Upper lobe of left lung (tissue), 6 donors: ENCODE results near the gene FILIP1L. TPM values are rescaled to one million over a fixed set of nuclear protein-coding genes. Genes with fewer than 3 reads are reported as not detected.

Experiments
- ATAC-seq, 2 donors: fragments of 200-7000 bp; cut with Tn5 transposase; one replicate each; pipeline ENCODE4 v1.9.1; 2022; ENCODE audit warnings: mild to moderate bottlenecking in 2 of 2, moderate library complexity in 2 of 2; ENCODE audit not compliant: low FRiP score in 2 of 2
- DNase-seq, 2 donors: peaks; one replicate each; pipeline ENCODE4 v3.0.0-alpha.2; 2019 to 2020
- H3K27ac ChIP-seq, 4 donors: fragments of 200-600 bp; sonication (generic); one replicate each; pipeline ENCODE4 v1.5.1; 2016 to 2019
- H3K27me3 ChIP-seq, 4 donors: fragments of 200-600 bp; sonication (generic); one replicate each; pipeline ENCODE4 v1.5.1; 2017 to 2019
- H3K36me3 ChIP-seq, 4 donors: fragments of 200-600 bp; sonication (generic); one replicate each; pipeline ENCODE4 v1.5.1; 2016 to 2019
- H3K4me1 ChIP-seq, 4 donors: fragments of 200-600 bp; sonication (generic); one replicate each; pipeline ENCODE4 v1.5.1; 2018 to 2019
- H3K4me3 ChIP-seq, 4 donors: fragments of 200-600 bp; sonication (generic); one replicate each; pipeline ENCODE4 v1.5.1; 2017 to 2019; ENCODE audit warnings: mild to moderate bottlenecking in 2 of 4, moderate library complexity in 1 of 4
- H3K9me3 ChIP-seq, 4 donors: fragments of 200-600 bp; sonication (generic); one replicate each; pipeline ENCODE4 v1.5.1; 2018 to 2019
- CTCF ChIP-seq, 6 experiments: fragments of 450-650 bp in 4 of 6; fragments of 200-600 bp in 2 of 6; sonication (generic) in 2 of 6; IDR thresholded peaks; one replicate each; pipeline ENCODE4 v1.5.1; 2016 to 2019; ENCODE audit warnings: antibody characterized with exemption in 6 of 6
- EP300 ChIP-seq, 4 donors: sonication (generic); formaldehyde crosslinking; IDR thresholded peaks; one replicate each; pipeline ENCODE4 v1.5.1; 2017; ENCODE audit warnings: antibody characterized with exemption in 4 of 4, control low read depth in 2 of 4
- POLR2A ChIP-seq, 4 donors: fragments of 450-650 bp; IDR thresholded peaks; one replicate each; pipeline ENCODE4 v1.5.1; 2016 to 2017; ENCODE audit warnings: antibody characterized with exemption in 4 of 4, mild to moderate bottlenecking in 2 of 4
- POLR2AphosphoS5 ChIP-seq, 2 donors: sonication (generic); formaldehyde crosslinking; IDR thresholded peaks; one replicate each; pipeline ENCODE4 v1.5.1; 2017; ENCODE audit warnings: antibody characterized with exemption in 2 of 2
- WGBS, 2 donors: methylation state at CpG; one replicate each; pipeline ENCODE4 v1.1.5; 2017 to 2018; 5-methylcytosine and 5-hydroxymethylcytosine counted together
- total RNA-seq, 6 donors: library from RNA; depleted of rRNA in 4 of 6; stranded (reverse); fragments of >200 nt in 4 of 6; gene quantifications; one replicate each; pipeline versions ENCODE4 v1.1.0 to v1.2.1, GENCODE V29; 2016 to 2021
- donor health status: DM: no; HTN: no; CAD: no; lungs with moderate emphysema.
- donor health status: DM: no; HTN: yes; CAD: no; lungs with severe emphysema.

FILIP1L gene
- total RNA-seq, 6 donors from 2014 or later = 19.4 to 38.2 (median 25.9) TPM

DNA sequence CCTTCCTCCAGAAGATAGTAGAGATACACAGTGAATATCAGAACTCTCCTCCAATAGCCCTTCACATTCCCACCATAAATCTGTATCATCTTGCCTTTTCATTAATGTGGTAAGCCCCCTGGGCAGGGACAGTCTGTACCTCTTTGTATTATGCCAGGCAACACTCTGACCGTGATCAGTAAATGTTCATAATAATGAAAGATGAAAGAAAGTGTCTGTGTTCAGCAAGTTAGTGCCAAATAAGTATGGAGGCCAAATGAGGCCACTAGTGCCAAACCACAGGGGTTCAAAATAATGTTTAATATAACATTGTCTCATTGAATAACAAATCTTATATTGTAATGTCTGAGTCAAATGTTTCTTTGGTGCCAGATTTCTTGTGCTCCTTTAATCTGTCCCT lies 192.3 kb downstream of the FILIP1L start:
- H3K36me3 ChIP-seq = no peaks in the 10 kb centered on the region
- H3K27ac ChIP-seq = peak overlapping the region in 2 of 4 donors; percentile 26 to 67
- H3K4me3 ChIP-seq = no peak overlapping the region
- no peak for ATAC-seq
- no peaks in the 10 kb centered on the region for H3K27me3 ChIP-seq
- TF ChIP-seq CTCF (IDR thresholded peaks at IDR 0.05) (no peak), POLR2A (IDR thresholded peaks at IDR 0.05) (no peak), POLR2AphosphoS5 (IDR thresholded peaks at IDR 0.05) (no peak), EP300 (IDR thresholded peaks at IDR 0.05) (no peak)
- no peak for DNase-seq
- no peaks in the 10 kb centered on the region for H3K9me3 ChIP-seq
- WGBS, 2 donors = 86 to 95% methylated on average over 1 of the region's 1 CpG
- H3K4me1 ChIP-seq = peaks cover 20 to 39% (median 26%) of the 10 kb centered on the region in 4 donors

DNA sequence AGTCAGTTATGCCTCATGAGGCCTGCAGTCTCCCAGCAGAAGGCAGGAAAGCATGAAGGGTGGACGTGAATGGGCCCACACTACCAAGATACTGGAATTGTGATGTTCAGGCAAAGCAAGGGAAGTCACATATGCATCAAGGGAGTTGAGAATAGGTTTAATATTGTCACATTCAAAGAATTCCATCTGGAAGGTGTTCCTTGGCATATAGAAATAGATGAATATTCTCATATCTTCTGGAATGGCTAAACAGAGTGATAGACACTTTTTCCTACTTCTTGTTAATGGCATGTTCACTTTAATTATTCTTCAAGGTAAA lies 193.0 kb downstream of the FILIP1L start:
- H3K27me3 ChIP-seq = no peaks in the 10 kb centered on the region
- 67 to 78% methylated on average over 1 of the region's 1 CpG for WGBS, 2 donors
- H3K4me1 ChIP-seq = peaks cover 20 to 38% (median 26%) of the 10 kb centered on the region in 4 donors
- H3K36me3 ChIP-seq = no peaks in the 10 kb centered on the region
- no peak for DNase-seq
- TF ChIP-seq CTCF (IDR thresholded peaks at IDR 0.05) (no peak), EP300 (IDR thresholded peaks at IDR 0.05) (no peak), POLR2AphosphoS5 (IDR thresholded peaks at IDR 0.05) (no peak), POLR2A (IDR thresholded peaks at IDR 0.05) (no peak)
- H3K9me3 ChIP-seq = no peaks in the 10 kb centered on the region
- no peak overlapping the region for H3K4me3 ChIP-seq
- H3K27ac ChIP-seq = peak overlapping the region; percentile 26 to 76 (median 65)
- ATAC-seq = no peak

DNA sequence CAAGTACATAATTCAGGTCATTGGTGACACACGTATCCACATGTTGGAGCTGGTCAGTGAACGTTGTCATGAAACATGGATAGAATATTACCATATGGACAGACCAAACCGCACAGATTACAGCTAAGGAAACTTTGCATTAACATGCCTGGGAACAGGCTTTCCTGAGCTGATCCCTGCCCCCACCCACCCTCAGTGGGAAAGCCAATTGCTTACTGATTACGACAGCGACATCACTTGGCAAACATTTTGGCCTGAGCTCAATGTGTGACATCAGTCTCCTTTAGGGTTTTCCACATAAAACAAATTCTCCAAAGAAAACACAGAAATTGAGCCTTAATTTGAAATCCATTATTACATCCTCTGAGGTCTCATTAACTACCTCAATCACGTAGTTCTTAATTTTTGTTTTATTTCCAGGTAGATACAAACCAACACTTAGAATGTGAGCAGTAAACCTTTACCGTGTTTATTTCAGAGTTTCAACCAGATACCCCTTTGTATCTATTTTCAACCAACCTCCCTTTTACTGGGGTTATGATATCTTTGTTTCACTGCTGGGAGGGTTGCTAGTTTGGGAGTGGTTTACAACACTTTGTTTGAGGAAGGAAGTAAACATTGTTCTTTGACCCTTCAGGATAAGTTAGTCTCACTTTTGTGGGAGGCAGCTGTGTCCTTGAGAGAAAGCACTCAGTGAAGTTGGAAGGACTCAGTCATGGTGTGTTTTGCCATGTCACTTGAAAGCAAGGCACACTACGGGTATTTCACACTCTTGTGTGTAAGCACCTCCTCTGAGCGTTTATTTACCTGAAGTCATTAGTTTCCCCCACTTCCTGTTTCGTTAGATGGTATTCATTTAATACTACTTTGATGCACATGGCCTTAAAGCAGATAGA lies 193.6 kb downstream of the FILIP1L start:
- ATAC-seq (peak; percentile 77 to 79), DNase-seq (peak in 1 of 2 donors; percentile 71)
- Histone ChIP-seq H3K4me1 (peaks cover 20 to 32% (median 23%) of the 10 kb centered on the region in 4 donors), H3K27me3 (no peaks in the 10 kb centered on the region), H3K4me3 (no peak overlapping the region), H3K9me3 (no peaks in the 10 kb centered on the region), H3K27ac (peak overlapping the region; percentile 38 to 76 (median 65)), H3K36me3 (no peaks in the 10 kb centered on the region)
- WGBS, 2 donors = 37 to 42% methylated on average over 10 of the region's 10 CpGs
- TF ChIP-seq POLR2AphosphoS5 (IDR thresholded peaks at IDR 0.05) (peak in 1 of 2 donors; percentile 51), CTCF (IDR thresholded peaks at IDR 0.05) (no peak)

- peaks cover 19 to 26% (median 19%) of the 10 kb centered on the region in 4 donors for H3K4me1 ChIP-seq
- ATAC-seq (no peak), DNase-seq (no peak)
- H3K27ac ChIP-seq = peak overlapping the region in 1 of 4 donors; percentile 76
- no peaks in the 10 kb centered on the region for H3K27me3 ChIP-seq
- no peaks in the 10 kb centered on the region for H3K9me3 ChIP-seq
- H3K36me3 ChIP-seq = no peaks in the 10 kb centered on the region
- TF ChIP-seq CTCF (IDR thresholded peaks at IDR 0.05) (no peak), POLR2AphosphoS5 (IDR thresholded peaks at IDR 0.05) (no peak), POLR2A (IDR thresholded peaks at IDR 0.05) (no peak)
- H3K4me3 ChIP-seq = no peak overlapping the region
Measured at GRCh38 chr3:99919694-99920093, 194.6 kb downstream of the FILIP1L start.

GRCh38 chr3:99918715-99919114 lies 195.6 kb downstream of the FILIP1L start:
- Histone ChIP-seq H3K4me3 (no peak overlapping the region), H3K27me3 (no peaks in the 10 kb centered on the region), H3K36me3 (no peaks in the 10 kb centered on the region), H3K4me1 (peaks cover 19 to 26% (median 19%) of the 10 kb centered on the region in 4 donors), H3K9me3 (no peaks in the 10 kb centered on the region), H3K27ac (no peak overlapping the region)
- TF ChIP-seq EP300 (IDR thresholded peaks at IDR 0.05) (no peak), POLR2AphosphoS5 (IDR thresholded peaks at IDR 0.05) (no peak), CTCF (IDR thresholded peaks at IDR 0.05) (no peak)
- ATAC-seq (no peak), DNase-seq (no peak)
